Measurements from ENCODE around the gene IL1B. TPM values are rescaled to one million over a fixed set of nuclear protein-coding genes. Genes with fewer than 3 reads are reported as not detected.
A peak's percentile ranks its signal among the peaks of the same experiment; 100 is the strongest.

The IL1B gene
- total and polyA plus RNA-seq, 5 donors from 2014 or later, result 1.3 TPM; not detected in 4

GRCh38 chr2:112817082-112817689 is 19.4 kb downstream of the IL1B start:
- Mint-ChIP-seq H3K4me3 (no peak overlapping the region), H3K27me3 (peaks cover 5% of the 10 kb centered on the region), H3K36me3 (no peaks in the 10 kb centered on the region), H3K27ac (no peak overlapping the region), H3K4me1 (peaks cover 12 to 28% (median 16%) of the 10 kb centered on the region in 4 donors), H3K9me3 (no peaks in the 10 kb centered on the region)
- peaks cover 9% of the 10 kb centered on the region for H3K4me1 ChIP-seq (ENCODE audit: control insufficient read depth, insufficient read depth, low read length, poor library complexity, severe bottlenecking)
- no peak overlapping the region for H3K4me3 ChIP-seq (ENCODE audit: low read depth, low read length)
- no peaks in the 10 kb centered on the region for H3K9me3 ChIP-seq (ENCODE audit: control insufficient read depth in 2 of 2, low read length in 2 of 2)
- no peaks in the 10 kb centered on the region for H3K27me3 ChIP-seq (ENCODE audit: control insufficient read depth, insufficient read depth, low read length)
- no peak for ATAC-seq (ENCODE audit: low read depth in 2 of 2)
- H3K27ac ChIP-seq (ENCODE audit: insufficient read depth, low read length, poor library complexity, severe bottlenecking), result no peak overlapping the region
- H3K36me3 ChIP-seq (ENCODE audit: control insufficient read depth, insufficient read depth, low read length), result no peaks in the 10 kb centered on the region
- no peak for DNase-seq

- peaks cover 5% of the 10 kb centered on the region for H3K27me3 Mint-ChIP-seq
- no peak overlapping the region for H3K4me3 Mint-ChIP-seq
- peaks cover 0 to 2% (median 0%) of the 10 kb centered on the region in 7 donors for H3K9me3 Mint-ChIP-seq
- ATAC-seq (ENCODE audit: low read depth in 2 of 2) (no peak), DNase-seq (no peak)
- H3K27ac Mint-ChIP-seq, result peak overlapping the region in 1 of 3 donors; percentile 5
- Histone ChIP-seq H3K27me3 (ENCODE audit: control insufficient read depth, insufficient read depth, low read length) (no peaks in the 10 kb centered on the region), H3K27ac (ENCODE audit: insufficient read depth, low read length, poor library complexity, severe bottlenecking) (no peak overlapping the region), H3K9me3 (ENCODE audit: control insufficient read depth in 2 of 2, low read length in 2 of 2) (no peaks in the 10 kb centered on the region), H3K36me3 (ENCODE audit: control insufficient read depth, insufficient read depth, low read length) (no peaks in the 10 kb centered on the region), H3K4me3 (ENCODE audit: low read depth, low read length) (no peak overlapping the region), H3K4me1 (ENCODE audit: control insufficient read depth, insufficient read depth, low read length, poor library complexity, severe bottlenecking) (peaks cover 8% of the 10 kb centered on the region)
- H3K4me1 Mint-ChIP-seq, result peaks cover 9 to 29% (median 15%) of the 10 kb centered on the region in 4 donors
- no peaks in the 10 kb centered on the region for H3K36me3 Mint-ChIP-seq
Observed at GRCh38 chr2:112814278-112814677, 22.3 kb downstream of the IL1B start.

- H3K9me3 Mint-ChIP-seq, result peaks cover 0 to 2% (median 0%) of the 10 kb centered on the region in 7 donors
- H3K9me3 ChIP-seq (ENCODE audit: control insufficient read depth in 2 of 2, low read length in 2 of 2), result no peaks in the 10 kb centered on the region
- H3K27me3 ChIP-seq (ENCODE audit: control insufficient read depth, insufficient read depth, low read length), result no peaks in the 10 kb centered on the region
- ATAC-seq (ENCODE audit: low read depth in 2 of 2) (no peak), DNase-seq (no peak)
- no peak overlapping the region for H3K4me3 Mint-ChIP-seq
- peak overlapping the region in 1 of 3 donors; percentile 7 for H3K27ac Mint-ChIP-seq
- H3K27me3 Mint-ChIP-seq, result peaks cover 5% of the 10 kb centered on the region
- no peak overlapping the region for H3K27ac ChIP-seq (ENCODE audit: insufficient read depth, low read length, poor library complexity, severe bottlenecking)
- H3K4me3 ChIP-seq (ENCODE audit: low read depth, low read length), result no peak overlapping the region
- no peaks in the 10 kb centered on the region for H3K36me3 Mint-ChIP-seq
- H3K36me3 ChIP-seq (ENCODE audit: control insufficient read depth, insufficient read depth, low read length), result no peaks in the 10 kb centered on the region
- H3K4me1 ChIP-seq (ENCODE audit: control insufficient read depth, insufficient read depth, low read length, poor library complexity, severe bottlenecking), result peaks cover 8% of the 10 kb centered on the region
- H3K4me1 Mint-ChIP-seq, result peaks cover 9 to 29% (median 15%) of the 10 kb centered on the region in 4 donors
Observed at GRCh38 chr2:112813280-112813966, 23.2 kb downstream of the IL1B start.

- H3K4me1 ChIP-seq (ENCODE audit: control insufficient read depth, insufficient read depth, low read length, poor library complexity, severe bottlenecking), result peaks cover 8% of the 10 kb centered on the region
- DNase-seq (no peak), ATAC-seq (ENCODE audit: low read depth in 2 of 2) (no peak)
- Mint-ChIP-seq H3K9me3 (peaks cover 0 to 3% (median 2%) of the 10 kb centered on the region in 7 donors), H3K27ac (peak overlapping the region; percentile 72 to 87 (median 87)), H3K36me3 (no peaks in the 10 kb centered on the region), H3K4me1 (peaks cover 9 to 29% (median 15%) of the 10 kb centered on the region in 4 donors), H3K27me3 (peaks cover 5% of the 10 kb centered on the region), H3K4me3 (peak overlapping the region in 1 of 4 donors; percentile 48)
- H3K27ac ChIP-seq (ENCODE audit: insufficient read depth, low read length, poor library complexity, severe bottlenecking), result no peak overlapping the region
- H3K27me3 ChIP-seq (ENCODE audit: control insufficient read depth, insufficient read depth, low read length), result no peaks in the 10 kb centered on the region
- H3K36me3 ChIP-seq (ENCODE audit: control insufficient read depth, insufficient read depth, low read length), result no peaks in the 10 kb centered on the region
- H3K9me3 ChIP-seq (ENCODE audit: control insufficient read depth in 2 of 2, low read length in 2 of 2), result peaks cover 0 to under 1% of the 10 kb centered on the region in 2 experiments
- H3K4me3 ChIP-seq (ENCODE audit: low read depth, low read length), result no peak overlapping the region
Observed at GRCh38 chr2:112812318-112813267, 24.0 kb downstream of the IL1B start.

- peak overlapping the region; percentile 72 to 87 (median 87) for H3K27ac Mint-ChIP-seq
- H3K36me3 Mint-ChIP-seq, result no peaks in the 10 kb centered on the region
- H3K4me1 ChIP-seq (ENCODE audit: control insufficient read depth, insufficient read depth, low read length, poor library complexity, severe bottlenecking), result peaks cover 8% of the 10 kb centered on the region
- H3K9me3 Mint-ChIP-seq, result peaks cover 0 to 9% (median 2%) of the 10 kb centered on the region in 7 donors
- H3K27ac ChIP-seq (ENCODE audit: insufficient read depth, low read length, poor library complexity, severe bottlenecking), result no peak overlapping the region
- H3K9me3 ChIP-seq (ENCODE audit: control insufficient read depth in 2 of 2, low read length in 2 of 2), result peaks cover 0 to 4% of the 10 kb centered on the region in 2 experiments
- H3K4me3 Mint-ChIP-seq, result peak overlapping the region in 1 of 4 donors; percentile 68
- DNase-seq, result peak in 1 of 3 donors; percentile 23
- no peaks in the 10 kb centered on the region for H3K36me3 ChIP-seq (ENCODE audit: control insufficient read depth, insufficient read depth, low read length)
- no peak overlapping the region for H3K4me3 ChIP-seq (ENCODE audit: low read depth, low read length)
- ATAC-seq (ENCODE audit: low read depth in 2 of 2), result no peak
- H3K4me1 Mint-ChIP-seq, result peaks cover 9 to 29% (median 15%) of the 10 kb centered on the region in 4 donors
- H3K27me3 Mint-ChIP-seq, result peaks cover 5% of the 10 kb centered on the region
- no peaks in the 10 kb centered on the region for H3K27me3 ChIP-seq (ENCODE audit: control insufficient read depth, insufficient read depth, low read length)
Observed at GRCh38 chr2:112811841-112812306, 24.7 kb downstream of the IL1B start.

- peaks cover 8% of the 10 kb centered on the region for H3K4me1 ChIP-seq (ENCODE audit: control insufficient read depth, insufficient read depth, low read length, poor library complexity, severe bottlenecking)
- Mint-ChIP-seq H3K27me3 (peaks cover 5% of the 10 kb centered on the region), H3K4me1 (peaks cover 9 to 29% (median 15%) of the 10 kb centered on the region in 4 donors), H3K27ac (peak overlapping the region; percentile 72 to 87 (median 87)), H3K4me3 (peak overlapping the region in 1 of 4 donors; percentile 24), H3K9me3 (peaks cover 0 to 9% (median 2%) of the 10 kb centered on the region in 7 donors), H3K36me3 (no peaks in the 10 kb centered on the region)
- no peak overlapping the region for H3K4me3 ChIP-seq (ENCODE audit: low read depth, low read length)
- ATAC-seq (ENCODE audit: low read depth in 2 of 2), result no peak
- no peak for DNase-seq
- H3K27me3 ChIP-seq (ENCODE audit: control insufficient read depth, insufficient read depth, low read length), result no peaks in the 10 kb centered on the region
- no peaks in the 10 kb centered on the region for H3K36me3 ChIP-seq (ENCODE audit: control insufficient read depth, insufficient read depth, low read length)
- no peak overlapping the region for H3K27ac ChIP-seq (ENCODE audit: insufficient read depth, low read length, poor library complexity, severe bottlenecking)
- H3K9me3 ChIP-seq (ENCODE audit: control insufficient read depth in 2 of 2, low read length in 2 of 2), result peaks cover 0 to 4% of the 10 kb centered on the region in 2 experiments
Observed at GRCh38 chr2:112811276-112811831, 25.2 kb downstream of the IL1B start.

GRCh38 chr2:112809112-112809511 is 27.5 kb downstream of the IL1B start:
- Histone ChIP-seq H3K27ac (ENCODE audit: insufficient read depth, low read length, poor library complexity, severe bottlenecking) (no peak overlapping the region), H3K36me3 (ENCODE audit: control insufficient read depth, insufficient read depth, low read length) (no peaks in the 10 kb centered on the region), H3K27me3 (ENCODE audit: control insufficient read depth, insufficient read depth, low read length) (no peaks in the 10 kb centered on the region), H3K9me3 (ENCODE audit: control insufficient read depth in 2 of 2, low read length in 2 of 2) (peaks cover 0 to 4% of the 10 kb centered on the region in 2 experiments), H3K4me1 (ENCODE audit: control insufficient read depth, insufficient read depth, low read length, poor library complexity, severe bottlenecking) (peaks cover 8% of the 10 kb centered on the region), H3K4me3 (ENCODE audit: low read depth, low read length) (no peak overlapping the region)
- no peak overlapping the region for H3K4me3 Mint-ChIP-seq
- H3K36me3 Mint-ChIP-seq, result no peaks in the 10 kb centered on the region
- peaks cover 5% of the 10 kb centered on the region for H3K27me3 Mint-ChIP-seq
- H3K9me3 Mint-ChIP-seq, result peaks cover 0 to 11% (median 4%) of the 10 kb centered on the region in 7 donors
- DNase-seq (no peak), ATAC-seq (ENCODE audit: low read depth in 2 of 2) (no peak)
- peaks cover 9 to 34% (median 18%) of the 10 kb centered on the region in 4 donors for H3K4me1 Mint-ChIP-seq
- H3K27ac Mint-ChIP-seq, result no peak overlapping the region
